GM23338 (cell line): ENCODE measurements around the gene CYFIP1. TPM values are rescaled to one million over a fixed set of nuclear protein-coding genes. Genes with fewer than 3 reads are reported as not detected.

Experiments
- ATAC-seq: fragments of 200-7000 bp; cut with Tn5 transposase; 3 replicates; pipeline ENCODE4 v1.9.1; 2020
- DNase-seq: peaks from one replicate; pipeline ENCODE4 v3.0.0-alpha.2; 2015; ENCODE audit warnings: low spot score
- H2AFZ ChIP-seq: fragments of 200-600 bp; sonication (generic); 2 replicates; pipeline ENCODE4 v1.8.0; 2016; ENCODE audit warnings: antibody characterized with exemption, mild to moderate bottlenecking, moderate library complexity
- H3F3A ChIP-seq: fragments of 200-600 bp; sonication (generic); replicated peaks from 2 replicates; pipeline ENCODE4 v1.8.0; 2017; ENCODE audit warnings: antibody characterized with exemption, mixed run types, low read depth
- H3K27ac ChIP-seq: fragments of 200-600 bp; sonication (generic); 2 replicates; pipeline ENCODE4 v1.6.1; 2016; ENCODE audit warnings: low read depth
- H3K27me3 ChIP-seq: fragments of 200-600 bp; sonication (generic); 2 replicates; pipeline ENCODE4 v1.8.0; 2016; ENCODE audit warnings: mild to moderate bottlenecking, mixed run types, moderate library complexity; ENCODE audit not compliant: insufficient read depth
- H3K36me3 ChIP-seq: fragments of 200-600 bp; sonication (generic); 2 replicates; pipeline ENCODE4 v1.8.0; 2016; ENCODE audit warnings: mild to moderate bottlenecking; ENCODE audit not compliant: insufficient read depth
- H3K4me1 ChIP-seq: fragments of 200-600 bp; sonication (generic); 2 replicates; pipeline ENCODE4 v1.8.0; 2016; ENCODE audit warnings: mild to moderate bottlenecking, moderate library complexity; ENCODE audit not compliant: insufficient read depth
- H3K4me2 ChIP-seq: fragments of 200-600 bp; sonication (generic); 2 replicates; pipeline ENCODE4 v1.7.1; 2017; ENCODE audit warnings: mixed run types
- H3K4me3 ChIP-seq: fragments of 200-600 bp; sonication (generic); 2 replicates; pipeline ENCODE4 v1.6.1; 2016; ENCODE audit warnings: mixed run types
- H3K79me2 ChIP-seq: fragments of 200-600 bp; sonication (generic); replicated peaks from 2 replicates; pipeline ENCODE4 v1.8.0; 2017; ENCODE audit warnings: mild to moderate bottlenecking; ENCODE audit not compliant: insufficient read depth
- H3K9me2 ChIP-seq: fragments of 200-600 bp; sonication (generic); 2 replicates; pipeline ENCODE4 v1.8.0; 2017; ENCODE audit not compliant: insufficient read depth
- H4K20me1 ChIP-seq: fragments of 200-600 bp; sonication (generic); replicated peaks from 2 replicates; pipeline ENCODE4 v1.8.0; 2017; ENCODE audit warnings: mild to moderate bottlenecking; ENCODE audit not compliant: insufficient read depth
- H3K27ac Mint-ChIP-seq: 2 replicates; pipeline ENCODE4 v1.8.0; 2020; ENCODE audit warnings: inconsistent platforms, mild to moderate bottlenecking, moderate library complexity, mixed read lengths
- H3K27me3 Mint-ChIP-seq: 3 replicates; pipeline ENCODE4 v1.8.0; 2022; ENCODE audit warnings: low read depth, mild to moderate bottlenecking, moderate library complexity, mixed read lengths, inconsistent platforms; ENCODE audit not compliant: insufficient read depth, poor library complexity
- H3K36me3 Mint-ChIP-seq: 3 replicates; pipeline ENCODE4 v1.8.0; 2021; ENCODE audit warnings: low read depth, mild to moderate bottlenecking, inconsistent platforms, moderate library complexity, mixed read lengths
- H3K4me1 Mint-ChIP-seq: 3 replicates; pipeline ENCODE4 v1.8.0; 2020; ENCODE audit warnings: mild to moderate bottlenecking, inconsistent platforms, mixed read lengths
- H3K4me3 Mint-ChIP-seq: 3 replicates; pipeline ENCODE4 v1.8.0; 2021; ENCODE audit warnings: moderate library complexity, mild to moderate bottlenecking, inconsistent platforms, mixed read lengths
- H3K9me3 Mint-ChIP-seq: 3 replicates; pipeline ENCODE4 v1.8.0; 2020; ENCODE audit warnings: moderate library complexity, mild to moderate bottlenecking, inconsistent platforms, mixed read lengths
- CREB1 ChIP-seq: fragments of 250-450 bp; sonication (Bioruptor Pico); IDR thresholded peaks from 2 replicates; pipeline ENCODE4 v1.5.0; 2020; ENCODE audit warnings: low read depth, mild to moderate bottlenecking, moderate library complexity
- EZH2phosphoT487 ChIP-seq: fragments of 200-600 bp; sonication (generic); IDR thresholded peaks from one replicate; pipeline ENCODE4 v1.8.1; 2018; ENCODE audit warnings: antibody characterized with exemption; ENCODE audit not compliant: unreplicated experiment
- JUNB ChIP-seq: IDR thresholded peaks from one replicate; pipeline ENCODE4 v1.6.1; 2016; ENCODE audit warnings: antibody characterized with exemption; ENCODE audit not compliant: unreplicated experiment
- STAT1 ChIP-seq: IDR thresholded peaks from one replicate; pipeline ENCODE4 v1.6.1; 2016; ENCODE audit warnings: antibody characterized with exemption; ENCODE audit not compliant: unreplicated experiment
- ZNF114 ChIP-seq: fragments of 250-450 bp; sonication (Bioruptor Pico); IDR thresholded peaks from 2 replicates; pipeline ENCODE4 v1.5.0; 2020; ENCODE audit warnings: mild to moderate bottlenecking, moderate library complexity
- ZNF331 ChIP-seq: fragments of 250-450 bp; sonication (Bioruptor Pico); IDR thresholded peaks from 2 replicates; pipeline ENCODE4 v1.5.0; 2020; ENCODE audit warnings: low read depth, mild to moderate bottlenecking, moderate library complexity
- polyA plus RNA-seq: library from polyadenylated mRNA; unstranded; fragments of >200 nt; fragmentation: Nextera tagmentation; extraction: Ambion mirVana; gene quantifications from 2 replicates; pipeline ENCODE4 v1.2.1, GENCODE V29; 2016
- total RNA-seq: library from RNA; depleted of rRNA; stranded (reverse); fragments of >200 nt; shearing (Covaris generic); gene quantifications from 2 replicates; pipeline ENCODE4 v1.2.3, GENCODE V29; 2014
- TF ChIP-seq, protein P1 (sequence below), 2 experiments: fragments of 200-600 bp in 1 of 2; sonication (generic) in 1 of 2; conservative IDR thresholded peaks; 2 replicates each; pipeline versions ENCODE4 v1.5.1 to v1.6.1; 2016 to 2017; ENCODE audit warnings: antibody characterized with exemption in 2 of 2, low read depth in 2 of 2, mild to moderate bottlenecking in 2 of 2, moderate library complexity in 1 of 2
- TF ChIP-seq, protein P2 (sequence below): fragments of 250-450 bp; sonication (Bioruptor Pico); IDR thresholded peaks from 2 replicates; pipeline ENCODE4 v1.5.0; 2020; ENCODE audit warnings: mild to moderate bottlenecking, moderate library complexity

Gene CYFIP1
- total and polyA plus RNA-seq, 2 experiments from 2014 or later: 20.0 to 73.9 TPM

DNA sequence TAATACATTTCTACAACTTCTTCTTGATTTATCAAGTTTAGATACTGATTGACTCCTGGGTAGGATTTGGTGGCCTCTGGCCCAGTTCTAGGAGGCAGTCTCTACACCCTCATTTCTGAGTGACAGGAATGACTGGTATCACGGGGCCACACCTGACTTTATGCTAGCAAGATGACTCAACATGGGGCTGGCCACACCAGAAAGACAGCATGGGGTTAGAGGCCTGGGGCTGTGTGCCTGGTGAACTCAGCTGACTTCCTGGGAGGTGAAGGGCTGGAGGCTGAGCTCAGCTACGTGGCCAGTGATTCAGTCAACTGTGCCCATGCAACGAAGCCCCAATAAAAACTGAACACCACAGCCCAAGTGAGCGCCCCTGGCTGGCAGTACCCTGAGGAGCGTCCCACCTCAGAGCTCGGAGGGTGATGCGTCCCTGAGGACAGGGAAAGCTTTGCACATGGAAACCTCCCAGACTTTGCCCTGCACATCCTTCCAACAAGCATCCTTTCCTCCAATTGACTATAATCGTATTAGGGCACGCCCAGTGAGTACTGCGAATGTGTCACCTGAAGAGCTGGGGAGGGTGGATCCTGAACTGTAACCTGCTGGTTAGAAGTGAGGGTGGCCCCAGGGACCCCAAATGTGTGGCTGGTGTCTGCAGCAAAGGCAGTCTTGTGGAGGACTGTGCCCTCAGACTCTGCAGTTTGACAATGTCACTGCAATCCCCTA, 84.5 kb downstream of the CYFIP1 start:
- Mint-ChIP-seq H3K27me3 (peaks cover 2% of the 10 kb centered on the region), H3K4me3 (no peak overlapping the region), H3K9me3 (no peaks in the 10 kb centered on the region), H3K36me3 (peaks cover 27% of the 10 kb centered on the region), H3K4me1 (no peaks in the 10 kb centered on the region), H3K27ac (no peak overlapping the region)
- Histone ChIP-seq H3K4me1 (no peaks in the 10 kb centered on the region), H3F3A (no peaks in the 10 kb centered on the region), H3K27ac (no peak overlapping the region), H3K9me2 (no peaks in the 10 kb centered on the region), H3K4me2 (no peak overlapping the region), H4K20me1 (no peaks in the 10 kb centered on the region), H3K27me3 (no peaks in the 10 kb centered on the region), H3K36me3 (no peaks in the 10 kb centered on the region; the same call in 1 of the 2 replicates), H3K4me3 (no peak overlapping the region), H2AFZ (no peak overlapping the region), H3K79me2 (no peaks in the 10 kb centered on the region)
- no peak for ATAC-seq
- no peak for DNase-seq
- TF ChIP-seq STAT1 (no peak), ZNF114 (CRISPR knock-in tag) (no peak), CREB1 (no peak), ZNF331 (CRISPR knock-in tag) (no peak), JUNB (no peak), EZH2phosphoT487 (no peak)
- TF ChIP-seq, protein P1, sequence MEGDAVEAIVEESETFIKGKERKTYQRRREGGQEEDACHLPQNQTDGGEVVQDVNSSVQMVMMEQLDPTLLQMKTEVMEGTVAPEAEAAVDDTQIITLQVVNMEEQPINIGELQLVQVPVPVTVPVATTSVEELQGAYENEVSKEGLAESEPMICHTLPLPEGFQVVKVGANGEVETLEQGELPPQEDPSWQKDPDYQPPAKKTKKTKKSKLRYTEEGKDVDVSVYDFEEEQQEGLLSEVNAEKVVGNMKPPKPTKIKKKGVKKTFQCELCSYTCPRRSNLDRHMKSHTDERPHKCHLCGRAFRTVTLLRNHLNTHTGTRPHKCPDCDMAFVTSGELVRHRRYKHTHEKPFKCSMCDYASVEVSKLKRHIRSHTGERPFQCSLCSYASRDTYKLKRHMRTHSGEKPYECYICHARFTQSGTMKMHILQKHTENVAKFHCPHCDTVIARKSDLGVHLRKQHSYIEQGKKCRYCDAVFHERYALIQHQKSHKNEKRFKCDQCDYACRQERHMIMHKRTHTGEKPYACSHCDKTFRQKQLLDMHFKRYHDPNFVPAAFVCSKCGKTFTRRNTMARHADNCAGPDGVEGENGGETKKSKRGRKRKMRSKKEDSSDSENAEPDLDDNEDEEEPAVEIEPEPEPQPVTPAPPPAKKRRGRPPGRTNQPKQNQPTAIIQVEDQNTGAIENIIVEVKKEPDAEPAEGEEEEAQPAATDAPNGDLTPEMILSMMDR (conservative IDR thresholded peaks at IDR 0.05; ENCODE audit: low read depth in 2 of 2): no peak
- TF ChIP-seq, protein P2, sequence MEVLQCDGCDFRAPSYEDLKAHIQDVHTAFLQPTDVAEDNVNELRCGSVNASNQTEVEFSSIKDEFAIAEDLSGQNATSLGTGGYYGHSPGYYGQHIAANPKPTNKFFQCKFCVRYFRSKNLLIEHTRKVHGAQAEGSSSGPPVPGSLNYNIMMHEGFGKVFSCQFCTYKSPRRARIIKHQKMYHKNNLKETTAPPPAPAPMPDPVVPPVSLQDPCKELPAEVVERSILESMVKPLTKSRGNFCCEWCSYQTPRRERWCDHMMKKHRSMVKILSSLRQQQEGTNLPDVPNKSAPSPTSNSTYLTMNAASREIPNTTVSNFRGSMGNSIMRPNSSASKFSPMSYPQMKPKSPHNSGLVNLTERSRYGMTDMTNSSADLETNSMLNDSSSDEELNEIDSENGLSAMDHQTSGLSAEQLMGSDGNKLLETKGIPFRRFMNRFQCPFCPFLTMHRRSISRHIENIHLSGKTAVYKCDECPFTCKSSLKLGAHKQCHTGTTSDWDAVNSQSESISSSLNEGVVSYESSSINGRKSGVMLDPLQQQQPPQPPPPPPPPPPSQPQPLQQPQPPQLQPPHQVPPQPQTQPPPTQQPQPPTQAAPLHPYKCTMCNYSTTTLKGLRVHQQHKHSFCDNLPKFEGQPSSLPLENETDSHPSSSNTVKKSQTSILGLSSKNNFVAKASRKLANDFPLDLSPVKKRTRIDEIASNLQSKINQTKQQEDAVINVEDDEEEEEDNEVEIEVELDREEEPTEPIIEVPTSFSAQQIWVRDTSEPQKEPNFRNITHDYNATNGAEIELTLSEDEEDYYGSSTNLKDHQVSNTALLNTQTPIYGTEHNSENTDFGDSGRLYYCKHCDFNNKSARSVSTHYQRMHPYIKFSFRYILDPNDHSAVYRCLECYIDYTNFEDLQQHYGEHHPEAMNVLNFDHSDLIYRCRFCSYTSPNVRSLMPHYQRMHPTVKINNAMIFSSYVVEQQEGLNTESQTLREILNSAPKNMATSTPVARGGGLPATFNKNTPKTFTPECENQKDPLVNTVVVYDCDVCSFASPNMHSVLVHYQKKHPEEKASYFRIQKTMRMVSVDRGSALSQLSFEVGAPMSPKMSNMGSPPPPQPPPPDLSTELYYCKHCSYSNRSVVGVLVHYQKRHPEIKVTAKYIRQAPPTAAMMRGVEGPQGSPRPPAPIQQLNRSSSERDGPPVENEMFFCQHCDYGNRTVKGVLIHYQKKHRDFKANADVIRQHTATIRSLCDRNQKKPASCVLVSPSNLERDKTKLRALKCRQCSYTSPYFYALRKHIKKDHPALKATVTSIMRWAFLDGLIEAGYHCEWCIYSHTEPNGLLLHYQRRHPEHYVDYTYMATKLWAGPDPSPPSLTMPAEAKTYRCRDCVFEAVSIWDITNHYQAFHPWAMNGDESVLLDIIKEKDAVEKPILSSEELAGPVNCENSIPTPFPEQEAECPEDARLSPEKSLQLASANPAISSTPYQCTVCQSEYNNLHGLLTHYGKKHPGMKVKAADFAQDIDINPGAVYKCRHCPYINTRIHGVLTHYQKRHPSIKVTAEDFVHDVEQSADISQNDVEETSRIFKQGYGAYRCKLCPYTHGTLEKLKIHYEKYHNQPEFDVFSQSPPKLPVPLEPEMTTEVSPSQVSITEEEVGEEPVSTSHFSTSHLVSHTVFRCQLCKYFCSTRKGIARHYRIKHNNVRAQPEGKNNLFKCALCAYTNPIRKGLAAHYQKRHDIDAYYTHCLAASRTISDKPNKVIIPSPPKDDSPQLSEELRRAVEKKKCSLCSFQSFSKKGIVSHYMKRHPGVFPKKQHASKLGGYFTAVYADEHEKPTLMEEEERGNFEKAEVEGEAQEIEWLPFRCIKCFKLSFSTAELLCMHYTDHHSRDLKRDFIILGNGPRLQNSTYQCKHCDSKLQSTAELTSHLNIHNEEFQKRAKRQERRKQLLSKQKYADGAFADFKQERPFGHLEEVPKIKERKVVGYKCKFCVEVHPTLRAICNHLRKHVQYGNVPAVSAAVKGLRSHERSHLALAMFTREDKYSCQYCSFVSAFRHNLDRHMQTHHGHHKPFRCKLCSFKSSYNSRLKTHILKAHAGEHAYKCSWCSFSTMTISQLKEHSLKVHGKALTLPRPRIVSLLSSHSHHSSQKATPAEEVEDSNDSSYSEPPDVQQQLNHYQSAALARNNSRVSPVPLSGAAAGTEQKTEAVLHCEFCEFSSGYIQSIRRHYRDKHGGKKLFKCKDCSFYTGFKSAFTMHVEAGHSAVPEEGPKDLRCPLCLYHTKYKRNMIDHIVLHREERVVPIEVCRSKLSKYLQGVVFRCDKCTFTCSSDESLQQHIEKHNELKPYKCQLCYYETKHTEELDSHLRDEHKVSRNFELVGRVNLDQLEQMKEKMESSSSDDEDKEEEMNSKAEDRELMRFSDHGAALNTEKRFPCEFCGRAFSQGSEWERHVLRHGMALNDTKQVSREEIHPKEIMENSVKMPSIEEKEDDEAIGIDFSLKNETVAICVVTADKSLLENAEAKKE: no peak
